Glutamatergic neuron (in vitro differentiated cells): Measurements from ENCODE around the gene TCEANC2. TPM values are rescaled to one million over a fixed set of nuclear protein-coding genes. Genes with fewer than 3 reads are reported as not detected.

ENCODE experiments used
- DNase-seq: peaks from one replicate; pipeline ENCODE4 v3.0.0; 2022
- H3K27ac Mint-ChIP-seq: one replicate; pipeline ENCODE4 v1.8.0; 2020; ENCODE audit warnings: mild to moderate bottlenecking, mixed read lengths, inconsistent platforms; ENCODE audit not compliant: unreplicated experiment
- H3K27me3 Mint-ChIP-seq: one replicate; pipeline ENCODE4 v1.8.0; 2020; ENCODE audit warnings: mild to moderate bottlenecking, moderate library complexity, mixed read lengths, inconsistent platforms; ENCODE audit not compliant: unreplicated experiment
- H3K36me3 Mint-ChIP-seq: one replicate; pipeline ENCODE4 v1.8.0; 2020; ENCODE audit warnings: mild to moderate bottlenecking, mixed read lengths, inconsistent platforms; ENCODE audit not compliant: unreplicated experiment
- H3K4me1 Mint-ChIP-seq: one replicate; pipeline ENCODE4 v1.8.0; 2020; ENCODE audit warnings: mild to moderate bottlenecking, low read depth, mixed read lengths, inconsistent platforms; ENCODE audit not compliant: unreplicated experiment
- H3K4me3 Mint-ChIP-seq: one replicate; pipeline ENCODE4 v1.8.0; 2020; ENCODE audit warnings: mild to moderate bottlenecking, mixed read lengths, inconsistent platforms; ENCODE audit not compliant: unreplicated experiment
- H3K9me3 Mint-ChIP-seq: one replicate; pipeline ENCODE4 v1.8.0; 2020; ENCODE audit warnings: mild to moderate bottlenecking, moderate library complexity, mixed read lengths, inconsistent platforms; ENCODE audit not compliant: unreplicated experiment
- CTCF ChIP-seq: fragments of 200-600 bp; sonication (generic); IDR thresholded peaks from one replicate; pipeline ENCODE4 v1.5.0; 2021; ENCODE audit not compliant: partially characterized antibody, unreplicated experiment
- total RNA-seq: library from RNA; stranded (reverse); fragmentation: NEBNext Ultra II Directional; extraction: Animal tissue kit (Norgen Biotek cat#: 25700); gene quantifications from one replicate; pipeline ENCODE4 v1.2.1, GENCODE V29; 2021; ENCODE audit not compliant: unreplicated experiment

TCEANC2 gene
- total RNA-seq, 1 donor from 2014 or later: 10.7 TPM

DNA sequence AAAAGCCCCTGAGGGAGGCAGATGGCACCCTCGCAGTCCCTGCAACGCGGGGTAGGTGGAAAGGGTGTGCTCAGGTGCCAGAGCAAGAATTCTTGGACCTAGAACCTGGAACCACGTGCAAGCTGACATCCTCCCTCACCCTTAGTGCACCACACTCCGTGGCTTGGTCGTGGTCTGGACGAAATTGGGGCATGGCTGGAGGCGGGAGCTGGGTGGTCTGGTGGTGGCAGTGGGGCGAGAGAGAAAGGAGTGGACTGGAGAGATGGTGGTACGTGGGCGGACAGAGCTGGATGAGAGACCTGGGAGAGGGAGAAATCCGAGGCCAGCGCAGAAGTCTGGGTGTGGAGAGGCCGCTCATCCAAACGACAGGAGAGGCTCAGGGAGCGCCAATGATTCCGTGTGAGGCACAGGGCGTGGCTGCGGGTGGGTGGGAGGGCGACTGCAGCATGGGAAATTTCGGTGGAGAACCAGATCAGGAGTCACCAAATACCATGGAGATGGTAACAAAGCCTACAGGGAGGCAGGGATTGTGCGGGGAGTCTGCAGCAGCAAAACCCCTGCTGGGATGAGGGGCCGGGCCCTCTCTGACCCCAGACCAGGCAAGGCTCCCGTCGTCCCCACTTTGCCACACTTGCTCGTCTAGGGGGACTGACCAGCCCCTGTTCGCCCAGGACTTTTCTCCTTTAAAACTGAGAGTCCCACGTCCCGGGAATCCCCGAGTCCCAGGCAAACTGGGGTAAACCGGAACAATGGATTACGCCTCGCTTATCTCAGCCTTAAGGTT is 67.5 kb downstream of the TCEANC2 start:
- no peak overlapping the region for H3K4me3 Mint-ChIP-seq
- H3K4me1 Mint-ChIP-seq: peaks cover 5% of the 10 kb centered on the region
- no peak for TF ChIP-seq CTCF
- DNase-seq: no peak
- H3K36me3 Mint-ChIP-seq: no peaks in the 10 kb centered on the region
- H3K9me3 Mint-ChIP-seq: no peaks in the 10 kb centered on the region
- H3K27me3 Mint-ChIP-seq: peaks cover 3% of the 10 kb centered on the region
- peak overlapping the region; percentile 54 for H3K27ac Mint-ChIP-seq

- H3K27me3 Mint-ChIP-seq: peaks cover 3% of the 10 kb centered on the region
- peaks cover 5% of the 10 kb centered on the region for H3K4me1 Mint-ChIP-seq
- peak overlapping the region; percentile 46 for H3K4me3 Mint-ChIP-seq
- H3K27ac Mint-ChIP-seq: peak overlapping the region; percentile 54
- H3K9me3 Mint-ChIP-seq: no peaks in the 10 kb centered on the region
- TF ChIP-seq CTCF: peak; percentile 74
- DNase-seq: peak; percentile 93
- no peaks in the 10 kb centered on the region for H3K36me3 Mint-ChIP-seq
These were observed 68.2 kb downstream of the TCEANC2 start for GRCh38 chr1:54121482-54122134.

DNA sequence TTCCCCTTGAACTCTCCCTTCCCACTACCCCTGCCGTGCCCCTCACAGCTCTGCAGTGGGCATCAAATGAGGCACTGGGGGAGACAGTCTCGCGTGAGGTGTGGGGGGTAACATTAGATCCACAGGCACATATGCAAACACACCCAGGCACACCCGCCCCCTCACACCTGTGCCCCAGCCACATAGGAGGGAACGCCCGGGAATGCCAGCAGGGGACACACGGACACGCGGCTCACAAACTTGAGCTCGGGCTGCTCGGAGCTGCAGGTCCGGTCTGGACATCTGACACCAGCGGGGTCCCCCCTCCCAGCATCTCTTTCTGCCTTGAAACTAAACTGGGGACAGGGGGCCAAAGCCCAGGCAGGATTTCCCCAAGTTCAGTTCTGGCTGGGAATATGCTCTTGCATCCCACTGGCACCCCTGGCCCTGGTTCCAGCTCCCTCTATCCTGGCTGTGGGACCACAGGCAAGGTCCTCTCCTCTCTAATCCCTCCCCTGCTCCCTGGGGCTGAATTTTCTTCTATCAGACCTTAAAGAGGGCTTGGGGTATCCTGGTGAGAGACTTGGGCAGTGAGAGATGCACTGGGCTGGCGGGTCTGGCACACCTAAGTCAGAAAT is 68.8 kb downstream of the TCEANC2 start:
- H3K27ac Mint-ChIP-seq: peak overlapping the region; percentile 54

GRCh38 chr1:54122992-54123391 is 69.6 kb downstream of the TCEANC2 start:
- H3K27me3 Mint-ChIP-seq: peaks cover 13% of the 10 kb centered on the region
- H3K9me3 Mint-ChIP-seq: peaks cover 2% of the 10 kb centered on the region
- peaks cover 5% of the 10 kb centered on the region for H3K36me3 Mint-ChIP-seq
- H3K4me3 Mint-ChIP-seq: no peak overlapping the region
- DNase-seq: no peak
- no peak for TF ChIP-seq CTCF
- peaks cover 5% of the 10 kb centered on the region for H3K4me1 Mint-ChIP-seq
- no peak overlapping the region for H3K27ac Mint-ChIP-seq

More for the DNA sequence above, 68.8 kb downstream of the TCEANC2 start:
- H3K4me3 Mint-ChIP-seq: peak overlapping the region; percentile 46
- no peaks in the 10 kb centered on the region for H3K36me3 Mint-ChIP-seq
- no peaks in the 10 kb centered on the region for H3K9me3 Mint-ChIP-seq
- no peak for TF ChIP-seq CTCF
- H3K27me3 Mint-ChIP-seq: peaks cover 6% of the 10 kb centered on the region
- DNase-seq: no peak
- H3K4me1 Mint-ChIP-seq: peaks cover 5% of the 10 kb centered on the region
